ENCODE measurements around the gene PROSER3.
A peak's percentile ranks its signal among the peaks of the same experiment; 100 is the strongest.

PROSER3 gene

DNA sequence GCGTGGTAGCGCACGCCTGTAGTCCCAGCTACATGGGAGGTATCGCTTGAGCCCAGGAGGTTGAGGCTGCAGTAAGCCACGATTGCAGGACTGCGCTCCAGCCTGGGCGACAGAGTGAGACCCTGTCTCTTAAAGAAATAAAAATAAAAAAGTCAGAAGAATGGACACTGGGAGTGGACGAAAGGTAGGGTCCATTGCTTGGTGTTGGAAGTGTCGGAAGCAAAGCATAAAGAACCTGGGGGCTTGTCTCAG, 17.0 kb downstream of the PROSER3 start:
- H3K36me3 ChIP-seq (ENCODE audit: insufficient read depth, low read length): no peaks in the 10 kb centered on the region
- H3K79me2 ChIP-seq (ENCODE audit: control insufficient read depth, insufficient read depth, low read length, unreplicated experiment): no peaks in the 10 kb centered on the region
- no peaks in the 10 kb centered on the region for H3K4me1 ChIP-seq (ENCODE audit: control insufficient read depth, insufficient read depth, low read length, unreplicated experiment)
- no peaks in the 10 kb centered on the region for H3K27me3 ChIP-seq (ENCODE audit: insufficient read depth, low read length)
- no peak overlapping the region for H2AFZ ChIP-seq (ENCODE audit: low read length, unreplicated experiment)
- H3K4me3 ChIP-seq (ENCODE audit: low read depth, low read length): peak overlapping the region; percentile 77; the same call in 1 of the 2 replicates
- H3K27ac ChIP-seq (ENCODE audit: low read depth, low read length): no peak overlapping the region

GRCh38 chr19:35775298-35776101, 17.5 kb downstream of the PROSER3 start, which contains the start of gene ARHGAP33:
Gene ARHGAP33 (plus strand): TSS chr19:35775564. CDS start chr19:35775659, 95 bp downstream.
- Histone ChIP-seq H3K27ac (ENCODE audit: low read depth, low read length) (no peak within 1 kb of the TSS), H2AFZ (ENCODE audit: low read length, unreplicated experiment) (no peak within 1 kb of the TSS)

DNA sequence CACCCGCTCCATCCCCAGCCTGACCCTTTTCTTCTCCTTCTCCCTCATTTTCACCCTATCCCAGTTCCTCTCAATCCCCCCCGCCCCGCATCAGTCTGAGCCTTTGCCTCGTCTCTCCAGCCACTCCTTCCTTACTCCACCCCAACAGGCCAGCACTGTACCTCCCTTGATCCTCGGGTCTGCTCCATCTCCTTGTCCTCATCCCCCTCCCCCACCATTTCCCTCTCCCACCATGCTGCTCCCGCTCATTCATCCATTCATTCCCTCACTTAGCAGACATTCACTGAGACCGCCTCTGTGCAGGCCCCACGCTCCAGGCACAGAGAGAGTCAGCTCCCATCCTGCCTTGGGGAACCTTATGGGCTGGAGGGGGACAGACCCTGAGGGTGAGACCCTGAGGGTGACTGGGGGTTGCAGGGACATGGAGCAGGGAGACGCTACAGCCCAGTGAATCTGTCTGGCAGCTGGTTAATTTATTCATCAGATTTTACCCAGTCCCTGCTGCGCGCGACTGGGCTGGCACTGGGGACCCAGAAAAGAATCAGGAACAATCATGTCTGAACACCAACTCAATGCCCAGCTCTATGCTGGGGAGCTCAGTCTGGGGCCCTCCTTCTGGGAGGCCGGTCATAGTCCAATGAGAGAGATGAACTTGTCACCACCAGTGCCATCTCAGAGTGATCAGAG, 18.3 kb downstream of the PROSER3 start:
- H3K27me3 ChIP-seq (ENCODE audit: insufficient read depth, low read length): no peaks in the 10 kb centered on the region
- no peaks in the 10 kb centered on the region for H3K36me3 ChIP-seq (ENCODE audit: insufficient read depth, low read length)
- H2AFZ ChIP-seq (ENCODE audit: low read length, unreplicated experiment): no peak overlapping the region
- H3K79me2 ChIP-seq (ENCODE audit: control insufficient read depth, insufficient read depth, low read length, unreplicated experiment): no peaks in the 10 kb centered on the region
- no peak overlapping the region for H3K27ac ChIP-seq (ENCODE audit: low read depth, low read length)
- no peaks in the 10 kb centered on the region for H3K4me1 ChIP-seq (ENCODE audit: control insufficient read depth, insufficient read depth, low read length, unreplicated experiment)
- H3K4me3 ChIP-seq (ENCODE audit: low read depth, low read length): peak overlapping the region; percentile 77

More at GRCh38 chr19:35775298-35776101, 17.5 kb downstream of the PROSER3 start, which contains the start of gene ARHGAP33:
- Histone ChIP-seq H3K36me3 (ENCODE audit: insufficient read depth, low read length) (no peaks in the 10 kb centered on the region), H3K4me1 (ENCODE audit: control insufficient read depth, insufficient read depth, low read length, unreplicated experiment) (no peaks in the 10 kb centered on the region), H3K4me3 (ENCODE audit: low read depth, low read length) (peak within 1 kb of the TSS; percentile 77), H3K27me3 (ENCODE audit: insufficient read depth, low read length) (no peaks in the 10 kb centered on the region), H3K79me2 (ENCODE audit: control insufficient read depth, insufficient read depth, low read length, unreplicated experiment) (no peaks in the 10 kb centered on the region)

DNA sequence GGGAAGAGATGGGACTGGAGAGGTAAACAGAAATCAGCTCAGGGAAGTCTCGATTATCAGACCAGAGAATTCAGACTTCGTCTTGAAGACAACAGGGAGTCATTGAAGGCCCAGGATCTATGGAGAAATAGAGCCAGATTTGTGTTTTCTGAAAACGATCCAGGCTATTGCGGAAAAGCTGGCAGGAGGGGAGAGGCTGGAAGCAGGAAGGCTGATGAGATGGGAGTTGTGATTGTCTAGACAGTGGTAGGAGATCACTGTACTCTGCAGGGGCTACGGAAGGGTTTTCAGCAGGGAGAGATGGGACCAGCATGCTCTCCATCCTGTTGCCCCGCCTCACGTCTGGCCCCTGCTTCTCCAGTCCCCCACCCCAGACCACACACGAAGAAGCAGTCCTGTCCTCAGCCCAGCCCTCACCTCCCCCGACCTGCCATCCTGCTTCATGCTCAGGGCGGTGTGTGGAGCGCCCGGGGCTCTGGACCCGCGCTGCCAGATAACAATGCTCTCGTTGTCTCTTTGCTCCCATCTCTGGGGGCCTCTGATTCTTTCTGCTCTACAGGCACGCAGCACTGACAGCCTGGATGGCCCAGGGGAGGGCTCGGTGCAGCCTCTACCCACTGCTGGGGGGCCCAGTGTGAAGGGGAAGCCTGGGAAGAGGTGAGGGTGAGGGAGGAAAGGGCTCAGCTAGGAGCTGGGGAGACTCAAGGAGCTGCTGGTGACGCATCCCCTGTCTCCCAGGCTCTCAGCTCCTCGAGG, 19.3 kb downstream of the PROSER3 start:
- H3K4me1 ChIP-seq (ENCODE audit: control insufficient read depth, insufficient read depth, low read length, unreplicated experiment): no peaks in the 10 kb centered on the region
- H3K36me3 ChIP-seq (ENCODE audit: insufficient read depth, low read length): no peaks in the 10 kb centered on the region
- no peaks in the 10 kb centered on the region for H3K79me2 ChIP-seq (ENCODE audit: control insufficient read depth, insufficient read depth, low read length, unreplicated experiment)
- no peak overlapping the region for H3K27ac ChIP-seq (ENCODE audit: low read depth, low read length)
- no peak overlapping the region for H2AFZ ChIP-seq (ENCODE audit: low read length, unreplicated experiment)
- H3K4me3 ChIP-seq (ENCODE audit: low read depth, low read length): no peak overlapping the region
- H3K27me3 ChIP-seq (ENCODE audit: insufficient read depth, low read length): no peaks in the 10 kb centered on the region

DNA sequence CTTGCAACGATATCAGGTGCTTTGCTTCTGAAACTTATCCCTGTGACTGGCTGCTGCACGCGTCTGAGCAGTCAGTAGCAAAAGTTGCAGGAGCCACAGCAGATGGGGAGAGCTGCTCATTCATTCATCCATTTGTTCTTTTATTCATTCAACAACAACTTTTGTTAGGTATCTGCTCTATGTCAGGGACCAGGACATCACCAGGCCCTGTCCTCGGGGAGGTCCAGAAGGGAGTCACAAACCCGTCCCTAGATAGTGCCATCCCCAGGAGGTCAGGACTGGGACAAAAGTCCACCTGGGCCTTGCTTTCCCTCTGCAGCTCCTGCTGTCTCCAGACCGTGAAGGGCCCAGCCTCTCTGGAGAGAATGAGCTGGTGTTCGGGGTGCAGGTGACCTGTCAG, 20.0 kb downstream of the PROSER3 start:
- no peaks in the 10 kb centered on the region for H3K27me3 ChIP-seq (ENCODE audit: insufficient read depth, low read length)
- no peaks in the 10 kb centered on the region for H3K4me1 ChIP-seq (ENCODE audit: control insufficient read depth, insufficient read depth, low read length, unreplicated experiment)
- no peaks in the 10 kb centered on the region for H3K79me2 ChIP-seq (ENCODE audit: control insufficient read depth, insufficient read depth, low read length, unreplicated experiment)
- no peak overlapping the region for H3K27ac ChIP-seq (ENCODE audit: low read depth, low read length)
- H3K4me3 ChIP-seq (ENCODE audit: low read depth, low read length): no peak overlapping the region
- H3K36me3 ChIP-seq (ENCODE audit: insufficient read depth, low read length): no peaks in the 10 kb centered on the region
- no peak overlapping the region for H2AFZ ChIP-seq (ENCODE audit: low read length, unreplicated experiment)

GRCh38 chr19:35779033-35779432, 21.1 kb downstream of the PROSER3 start:
- Histone ChIP-seq H2AFZ (ENCODE audit: low read length, unreplicated experiment) (no peak overlapping the region), H3K4me1 (ENCODE audit: control insufficient read depth, insufficient read depth, low read length, unreplicated experiment) (no peaks in the 10 kb centered on the region), H3K79me2 (ENCODE audit: control insufficient read depth, insufficient read depth, low read length, unreplicated experiment) (no peaks in the 10 kb centered on the region), H3K36me3 (ENCODE audit: insufficient read depth, low read length) (no peaks in the 10 kb centered on the region), H3K27ac (ENCODE audit: low read depth, low read length) (no peak overlapping the region), H3K27me3 (ENCODE audit: insufficient read depth, low read length) (no peaks in the 10 kb centered on the region), H3K4me3 (ENCODE audit: low read depth, low read length) (no peak overlapping the region)

- Histone ChIP-seq H2AFZ (ENCODE audit: low read length, unreplicated experiment) (no peak overlapping the region), H3K4me3 (ENCODE audit: low read depth, low read length) (no peak overlapping the region), H3K27ac (ENCODE audit: low read depth, low read length) (no peak overlapping the region), H3K79me2 (ENCODE audit: control insufficient read depth, insufficient read depth, low read length, unreplicated experiment) (no peaks in the 10 kb centered on the region), H3K4me1 (ENCODE audit: control insufficient read depth, insufficient read depth, low read length, unreplicated experiment) (no peaks in the 10 kb centered on the region), H3K27me3 (ENCODE audit: insufficient read depth, low read length) (no peaks in the 10 kb centered on the region), H3K36me3 (ENCODE audit: insufficient read depth, low read length) (no peaks in the 10 kb centered on the region)
These were observed 22.1 kb downstream of the PROSER3 start for GRCh38 chr19:35780058-35780457.

DNA sequence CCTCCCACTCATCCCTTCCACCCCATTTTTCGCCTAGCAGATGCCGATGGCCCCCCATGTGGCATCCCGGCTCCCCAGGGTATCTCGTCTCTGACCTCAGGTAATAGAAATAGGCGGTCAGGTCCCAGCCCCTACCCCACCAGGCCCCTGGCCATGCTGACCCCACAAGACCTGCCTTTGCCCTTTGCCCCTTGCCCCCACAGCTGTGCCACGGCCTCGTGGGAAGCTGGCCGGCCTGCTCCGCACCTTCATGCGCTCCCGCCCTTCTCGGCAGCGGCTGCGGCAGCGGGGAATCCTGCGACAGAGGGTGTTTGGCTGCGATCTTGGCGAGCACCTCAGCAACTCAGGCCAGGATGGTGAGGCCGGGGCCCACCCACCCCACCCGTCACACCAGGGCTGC, 22.7 kb downstream of the PROSER3 start:
- no peaks in the 10 kb centered on the region for H3K36me3 ChIP-seq (ENCODE audit: insufficient read depth, low read length)

DNA sequence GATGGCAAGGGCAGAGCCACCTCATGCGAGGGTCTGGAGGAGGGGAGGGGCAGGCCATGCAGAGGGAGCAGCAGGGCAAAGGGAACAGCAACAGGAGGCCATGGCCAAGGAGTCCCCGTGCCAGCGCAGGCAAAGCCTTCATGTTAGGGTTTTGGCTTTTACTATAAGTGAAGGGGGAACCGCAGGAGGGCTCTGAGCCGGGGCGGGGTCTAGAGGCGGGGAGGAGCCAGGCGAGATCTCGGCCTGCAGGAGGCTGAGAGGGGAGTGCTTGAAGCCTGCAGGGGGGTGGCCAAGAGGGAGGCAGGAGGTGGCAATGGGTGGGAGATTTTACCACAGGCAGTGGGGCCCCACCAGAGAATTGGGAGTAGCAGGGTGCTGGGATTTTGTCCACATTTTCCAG, 23.7 kb downstream of the PROSER3 start:
- no peak overlapping the region for H3K4me3 ChIP-seq (ENCODE audit: low read depth, low read length)
- H2AFZ ChIP-seq (ENCODE audit: low read length, unreplicated experiment): no peak overlapping the region
- H3K36me3 ChIP-seq (ENCODE audit: insufficient read depth, low read length): no peaks in the 10 kb centered on the region
- H3K27ac ChIP-seq (ENCODE audit: low read depth, low read length): no peak overlapping the region
- no peaks in the 10 kb centered on the region for H3K4me1 ChIP-seq (ENCODE audit: control insufficient read depth, insufficient read depth, low read length, unreplicated experiment)
- H3K79me2 ChIP-seq (ENCODE audit: control insufficient read depth, insufficient read depth, low read length, unreplicated experiment): no peaks in the 10 kb centered on the region
- no peaks in the 10 kb centered on the region for H3K27me3 ChIP-seq (ENCODE audit: insufficient read depth, low read length)

More for the DNA sequence above, 22.7 kb downstream of the PROSER3 start:
- Histone ChIP-seq H3K79me2 (ENCODE audit: control insufficient read depth, insufficient read depth, low read length, unreplicated experiment) (no peaks in the 10 kb centered on the region), H2AFZ (ENCODE audit: low read length, unreplicated experiment) (no peak overlapping the region), H3K27ac (ENCODE audit: low read depth, low read length) (no peak overlapping the region), H3K4me1 (ENCODE audit: control insufficient read depth, insufficient read depth, low read length, unreplicated experiment) (no peaks in the 10 kb centered on the region), H3K27me3 (ENCODE audit: insufficient read depth, low read length) (no peaks in the 10 kb centered on the region), H3K4me3 (ENCODE audit: low read depth, low read length) (no peak overlapping the region)

DNA sequence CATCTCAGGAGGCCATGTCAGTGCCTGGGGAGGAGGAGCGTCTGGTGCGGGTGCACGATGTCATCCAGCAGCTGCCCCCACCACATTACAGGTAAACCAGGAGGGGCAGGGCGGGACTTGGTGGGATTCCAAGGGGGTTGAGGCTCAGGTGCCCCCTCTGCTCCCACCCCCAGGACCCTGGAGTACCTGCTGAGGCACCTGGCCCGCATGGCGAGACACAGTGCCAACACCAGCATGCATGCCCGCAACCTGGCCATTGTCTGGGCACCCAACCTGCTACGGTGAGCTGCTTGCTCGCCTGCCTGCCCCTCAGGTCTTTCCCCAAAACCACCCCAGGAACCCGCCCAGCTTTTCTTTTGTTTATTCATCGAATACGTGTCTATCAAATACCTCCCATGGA, 24.6 kb downstream of the PROSER3 start:
- no peaks in the 10 kb centered on the region for H3K4me1 ChIP-seq (ENCODE audit: control insufficient read depth, insufficient read depth, low read length, unreplicated experiment)
- H3K79me2 ChIP-seq (ENCODE audit: control insufficient read depth, insufficient read depth, low read length, unreplicated experiment): no peaks in the 10 kb centered on the region
- no peaks in the 10 kb centered on the region for H3K27me3 ChIP-seq (ENCODE audit: insufficient read depth, low read length)
- no peak overlapping the region for H3K4me3 ChIP-seq (ENCODE audit: low read depth, low read length)
- no peak overlapping the region for H2AFZ ChIP-seq (ENCODE audit: low read length, unreplicated experiment)
- no peaks in the 10 kb centered on the region for H3K36me3 ChIP-seq (ENCODE audit: insufficient read depth, low read length)
- H3K27ac ChIP-seq (ENCODE audit: low read depth, low read length): no peak overlapping the region

All from ACC112 (cell line).